Stimulated activated effector memory CD8-positive, alpha-beta T cell treated with anti-CD3 and anti-CD28 coated beads, Interleukin-12 subunit alpha, Interleukin-12 subunit beta, amount 100 ng/mL, for 72 hours (primary cell): ENCODE data around the gene PTP4A1.

Experiments used
- ATAC-seq: fragments of 150-1000 bp; cut with Tn5 transposase; 2 replicates; pipeline ENCODE4 v1.10.0; 2021
- DNase-seq, 2 donors: peaks; one replicate each; pipeline ENCODE4 v3.0.0; 2021 to 2022; ENCODE audit warnings: low spot score in 2 of 2
- H3K27ac Mint-ChIP-seq: one replicate; pipeline ENCODE4 v1.8.0; 2022; ENCODE audit warnings: mild to moderate bottlenecking, mixed read lengths
- H3K36me3 Mint-ChIP-seq: one replicate; pipeline ENCODE4 v1.8.0; 2022; ENCODE audit warnings: mild to moderate bottlenecking, mixed read lengths
- H3K4me1 Mint-ChIP-seq: one replicate; pipeline ENCODE4 v1.8.0; 2022; ENCODE audit warnings: mixed read lengths
- H3K4me3 Mint-ChIP-seq: one replicate; pipeline ENCODE4 v1.8.0; 2022; ENCODE audit warnings: mild to moderate bottlenecking, mixed read lengths
- H3K9me3 Mint-ChIP-seq: one replicate; pipeline ENCODE4 v1.8.0; 2022; ENCODE audit warnings: mixed read lengths

The PTP4A1 gene

DNA sequence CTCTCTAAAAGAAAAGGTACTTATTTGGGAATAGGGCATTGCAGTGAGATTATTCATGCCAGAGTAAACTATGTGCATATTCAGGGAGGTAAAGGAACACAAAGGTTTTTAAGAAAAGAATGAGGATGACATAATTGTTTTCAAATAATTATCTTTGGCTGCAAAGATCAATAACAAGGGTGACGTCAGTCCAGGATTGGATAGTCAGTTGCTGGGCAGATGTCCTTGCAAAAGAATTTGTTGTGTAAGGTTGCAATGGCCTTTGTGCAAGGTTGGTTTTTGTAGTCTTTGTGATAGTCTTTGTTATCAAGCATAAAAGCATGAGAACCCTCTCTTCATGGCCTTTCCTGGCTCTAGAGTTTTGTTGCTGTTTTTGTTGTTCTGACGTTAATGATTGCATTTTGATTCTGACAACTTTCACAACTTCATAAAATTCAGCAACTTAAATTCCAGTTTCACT is 17.7 kb downstream of the PTP4A1 start:
- DNase-seq: no peak
- H3K36me3 Mint-ChIP-seq: no peaks in the 10 kb centered on the region
- H3K27ac Mint-ChIP-seq: no peak overlapping the region
- ATAC-seq: no peak
- no peaks in the 10 kb centered on the region for H3K9me3 Mint-ChIP-seq
- no peak overlapping the region for H3K4me3 Mint-ChIP-seq
- H3K4me1 Mint-ChIP-seq: no peaks in the 10 kb centered on the region

DNA sequence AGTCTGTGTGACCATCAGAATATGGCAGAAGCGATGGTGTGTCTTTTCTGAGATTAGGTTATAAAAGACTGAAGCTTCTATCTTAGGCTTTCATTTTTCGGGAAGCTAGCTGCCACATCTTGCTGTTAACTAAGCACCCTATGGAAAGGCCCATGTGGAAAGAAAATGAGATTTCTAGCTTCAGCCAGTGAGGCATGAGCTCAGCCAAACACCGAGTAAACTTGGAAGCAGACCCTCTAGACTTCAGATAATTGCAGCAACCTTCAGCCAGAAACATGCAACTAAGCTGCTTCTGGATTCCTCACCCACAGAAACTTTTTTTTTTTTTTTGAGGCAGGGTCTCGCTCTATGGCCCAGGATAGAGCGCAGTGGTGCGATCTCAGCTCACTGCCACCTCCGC is 20.6 kb downstream of the PTP4A1 start:
- no peaks in the 10 kb centered on the region for H3K36me3 Mint-ChIP-seq
- no peak for ATAC-seq

DNA sequence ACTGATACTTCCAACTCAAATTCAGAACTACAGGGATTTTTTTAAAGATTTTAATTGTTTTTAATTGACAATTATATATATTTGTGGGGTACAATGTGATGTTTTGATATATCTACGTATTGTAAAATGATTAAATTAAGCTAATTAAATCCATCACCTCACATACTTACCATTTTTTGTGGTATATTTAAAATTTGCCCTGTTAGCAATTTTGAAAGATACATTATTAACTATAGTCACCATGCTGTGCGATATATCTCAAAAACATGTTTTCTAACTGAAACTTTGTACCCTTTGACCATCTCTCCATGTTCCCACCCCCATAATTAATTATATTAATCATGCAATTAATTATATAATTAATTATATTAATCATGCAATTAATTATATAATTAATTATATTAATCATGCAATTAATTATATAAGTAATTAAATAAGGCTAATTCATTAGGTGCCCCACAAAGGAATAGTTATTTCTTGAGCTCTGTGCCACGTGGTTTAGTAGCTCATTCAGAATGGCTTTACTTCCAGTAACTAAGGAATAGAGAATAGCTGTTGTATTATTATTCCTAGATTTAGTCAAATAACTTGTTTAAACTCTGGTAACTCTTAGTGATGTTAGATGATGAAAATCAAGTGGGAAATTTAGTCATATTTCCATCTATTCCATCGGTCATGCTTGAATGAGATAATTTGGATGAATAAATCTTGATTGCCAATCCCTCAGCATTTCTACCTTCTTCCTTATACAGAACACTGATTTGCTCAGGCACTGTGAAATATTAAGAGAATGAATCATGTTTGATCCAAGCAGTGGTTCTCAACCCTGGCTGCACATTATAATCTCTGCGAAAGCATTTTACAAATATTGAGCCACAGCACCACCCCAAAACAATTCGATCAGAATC is 25.1 kb downstream of the PTP4A1 start:
- Mint-ChIP-seq H3K4me1 (peaks cover 10% of the 10 kb centered on the region), H3K4me3 (peak overlapping the region; percentile 66), H3K27ac (no peak overlapping the region), H3K36me3 (no peaks in the 10 kb centered on the region), H3K9me3 (no peaks in the 10 kb centered on the region)
- ATAC-seq (no peak), DNase-seq (no peak)

More for the DNA sequence above, 20.6 kb downstream of the PTP4A1 start:
- Mint-ChIP-seq H3K27ac (no peak overlapping the region), H3K4me3 (no peak overlapping the region), H3K4me1 (peaks cover 2% of the 10 kb centered on the region), H3K9me3 (no peaks in the 10 kb centered on the region)
- DNase-seq: no peak

DNA sequence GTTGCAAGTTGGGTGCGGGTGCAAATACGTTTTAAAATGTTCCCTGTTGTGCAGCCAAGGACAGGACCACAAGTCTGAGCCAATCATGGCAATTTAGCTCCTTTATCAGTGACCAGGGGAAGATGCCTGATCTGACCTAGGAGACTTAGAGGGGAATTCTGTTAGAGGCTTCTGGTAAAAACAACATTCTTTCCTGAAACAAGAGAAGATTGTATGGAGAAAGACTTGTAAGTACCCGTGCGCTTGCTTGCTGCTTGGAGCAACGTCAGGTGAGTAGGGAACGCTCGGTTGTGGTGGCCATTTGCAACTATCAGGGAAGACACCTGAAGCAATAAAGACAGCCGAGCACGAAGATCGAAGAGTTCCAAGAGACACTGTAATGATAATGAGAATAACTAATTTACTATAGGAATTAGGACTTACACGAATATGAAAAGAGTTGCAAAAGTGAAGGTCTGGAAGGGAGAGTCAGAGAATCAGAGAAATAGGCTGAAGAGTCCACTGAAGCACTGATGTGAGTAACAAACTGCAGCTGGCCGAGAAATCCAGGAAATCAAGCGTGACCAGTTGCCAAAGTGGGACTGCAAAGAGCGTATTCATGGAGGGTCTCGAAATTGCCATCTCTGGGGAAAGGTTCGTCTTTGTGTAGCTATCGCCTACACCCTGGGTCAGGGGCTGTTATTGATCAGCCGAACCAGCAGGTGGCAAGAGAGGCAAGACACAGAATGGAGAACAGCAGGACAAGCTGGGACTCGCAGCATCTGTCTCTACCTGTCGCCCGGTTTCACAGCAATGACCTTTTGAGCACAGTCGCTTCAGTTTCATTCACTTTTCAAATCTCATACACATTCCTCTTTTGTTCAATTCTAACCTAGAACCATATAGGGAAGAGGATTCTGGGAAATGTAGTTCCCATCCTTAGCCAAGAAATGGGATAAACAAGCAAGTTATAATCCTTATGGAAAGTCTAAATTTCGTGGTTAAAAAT is 26.1 kb downstream of the PTP4A1 start:
- no peaks in the 10 kb centered on the region for H3K9me3 Mint-ChIP-seq
- peaks cover 10% of the 10 kb centered on the region for H3K4me1 Mint-ChIP-seq
- peak; percentile 47 to 76 for DNase-seq
- ATAC-seq: peak; percentile 100
- H3K36me3 Mint-ChIP-seq: no peaks in the 10 kb centered on the region
- H3K27ac Mint-ChIP-seq: no peak overlapping the region
- peak overlapping the region; percentile 66 for H3K4me3 Mint-ChIP-seq

DNA sequence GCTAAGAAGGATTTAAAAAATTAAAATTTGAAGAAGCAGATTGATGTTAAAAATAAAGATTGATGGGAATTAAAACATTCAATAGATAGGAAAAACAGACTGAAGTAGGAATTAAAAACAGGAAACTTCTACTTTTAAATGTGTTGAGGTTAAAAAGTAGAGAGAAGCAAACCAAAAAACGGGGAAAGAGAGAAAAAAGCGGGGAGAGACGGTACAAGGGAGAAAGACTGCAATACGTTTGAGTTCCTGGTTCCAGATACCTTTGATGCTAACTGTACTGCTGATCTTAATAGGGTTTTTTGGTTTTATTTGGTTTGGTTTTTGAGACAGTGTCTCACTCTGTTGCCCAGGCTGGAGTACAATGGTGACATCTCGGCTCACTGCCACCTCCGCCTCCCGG is 27.0 kb downstream of the PTP4A1 start:
- DNase-seq (no peak), ATAC-seq (no peak)
- no peaks in the 10 kb centered on the region for H3K9me3 Mint-ChIP-seq
- no peak overlapping the region for H3K4me3 Mint-ChIP-seq
- no peak overlapping the region for H3K27ac Mint-ChIP-seq
- peaks cover 10% of the 10 kb centered on the region for H3K4me1 Mint-ChIP-seq
- H3K36me3 Mint-ChIP-seq: no peaks in the 10 kb centered on the region

DNA sequence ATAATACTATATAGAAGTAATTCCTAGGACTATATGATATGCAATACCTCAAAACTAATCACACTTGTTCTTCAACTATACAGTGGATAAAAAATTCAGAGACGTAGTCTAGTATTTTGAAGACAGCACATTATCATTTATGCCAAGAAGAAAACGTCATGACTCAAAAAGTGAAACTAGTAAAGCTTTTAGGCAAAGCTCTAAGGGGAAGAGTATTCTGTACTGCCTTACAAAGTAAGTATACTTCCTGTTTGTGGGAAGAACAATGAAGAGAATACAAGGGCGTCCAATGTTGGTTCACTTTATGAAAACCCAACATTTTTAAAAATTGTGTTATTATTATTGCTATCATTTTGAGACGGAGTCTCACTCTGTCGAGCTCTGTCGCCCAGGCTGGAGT is 27.9 kb downstream of the PTP4A1 start:
- no peak for DNase-seq
- Mint-ChIP-seq H3K4me3 (no peak overlapping the region), H3K4me1 (peaks cover 10% of the 10 kb centered on the region), H3K9me3 (no peaks in the 10 kb centered on the region), H3K27ac (no peak overlapping the region), H3K36me3 (no peaks in the 10 kb centered on the region)
- no peak for ATAC-seq

DNA sequence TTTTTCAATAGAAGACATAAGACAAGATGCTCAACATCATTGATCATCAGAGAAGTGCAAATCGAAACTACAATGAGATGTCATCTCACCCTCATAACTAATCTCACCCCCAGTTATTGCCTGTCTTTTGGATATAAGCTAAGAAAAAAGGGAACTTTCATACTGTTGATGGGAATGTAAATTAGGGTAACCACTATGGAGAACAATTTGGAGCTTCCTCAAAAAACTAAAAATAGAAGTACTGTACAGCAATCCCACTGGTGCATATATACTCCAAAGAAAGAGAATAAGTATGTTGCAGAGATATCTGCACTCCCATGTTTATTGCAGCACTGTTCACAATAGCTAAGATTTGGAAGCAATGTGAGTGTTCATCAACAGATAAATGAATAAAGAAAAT is 37.0 kb downstream of the PTP4A1 start:
- Mint-ChIP-seq H3K36me3 (no peaks in the 10 kb centered on the region), H3K4me3 (no peak overlapping the region), H3K27ac (no peak overlapping the region), H3K9me3 (no peaks in the 10 kb centered on the region), H3K4me1 (no peaks in the 10 kb centered on the region)
- DNase-seq (no peak), ATAC-seq (no peak)

DNA sequence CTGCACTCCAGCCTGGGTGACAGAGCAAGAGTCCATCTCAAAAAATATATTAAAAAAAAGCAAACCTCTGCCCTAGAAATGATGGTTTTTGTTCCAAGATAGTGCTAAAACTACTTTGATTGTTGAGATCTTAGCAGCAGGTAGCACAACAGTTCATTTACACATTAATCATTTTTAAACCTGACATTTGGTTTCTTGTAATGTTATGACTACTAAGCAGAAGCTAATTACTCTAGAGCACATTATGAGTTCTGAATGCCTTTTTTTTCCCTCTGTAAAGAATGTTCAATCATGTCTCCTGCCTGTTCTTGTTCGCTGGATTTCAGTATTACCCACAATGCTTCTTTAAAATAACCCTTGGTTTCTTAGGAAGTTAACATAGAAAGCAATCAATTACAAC is 38.7 kb downstream of the PTP4A1 start:
- H3K27ac Mint-ChIP-seq: no peak overlapping the region
- ATAC-seq (peak; percentile 54), DNase-seq (no peak)
- no peaks in the 10 kb centered on the region for H3K9me3 Mint-ChIP-seq
- H3K4me3 Mint-ChIP-seq: no peak overlapping the region
- H3K4me1 Mint-ChIP-seq: no peaks in the 10 kb centered on the region
- no peaks in the 10 kb centered on the region for H3K36me3 Mint-ChIP-seq

DNA sequence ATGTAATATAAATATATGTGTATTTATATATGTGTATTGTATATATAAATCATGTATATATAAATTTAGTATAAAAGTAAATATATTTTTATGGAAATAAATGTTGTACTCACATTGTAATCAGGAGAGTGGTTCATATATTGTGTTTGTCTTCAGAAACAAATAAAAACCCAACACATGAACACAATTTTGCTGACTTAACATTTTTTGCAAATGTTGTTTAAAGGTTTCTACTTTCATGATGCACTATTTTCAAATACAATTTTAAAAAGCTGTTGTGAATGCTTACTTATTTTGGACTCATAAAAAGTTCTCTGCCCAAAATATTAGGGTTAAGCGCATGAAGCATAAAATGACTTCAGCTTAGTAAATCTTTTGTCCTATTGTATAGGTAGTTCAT is 39.3 kb downstream of the PTP4A1 start:
- no peaks in the 10 kb centered on the region for H3K4me1 Mint-ChIP-seq
- ATAC-seq: no peak

DNA sequence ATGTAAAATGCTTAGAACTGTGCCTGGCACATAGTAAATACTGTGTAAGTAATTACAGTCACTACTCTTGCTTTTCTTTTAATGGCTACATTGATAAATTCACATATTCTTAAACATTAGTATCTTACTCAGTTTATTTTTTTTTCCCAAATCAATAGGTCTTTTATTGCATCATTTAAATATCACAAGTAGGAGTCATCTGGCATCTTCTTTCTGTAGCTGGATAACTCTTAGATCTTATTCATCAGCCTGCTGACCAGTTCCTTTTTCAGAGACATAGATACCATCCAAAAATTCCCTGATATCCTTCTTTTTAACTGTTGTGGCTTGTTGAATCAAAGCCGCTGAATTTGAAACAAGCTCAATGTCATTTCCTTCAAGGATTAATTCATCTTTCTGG is 43.3 kb downstream of the PTP4A1 start:
- no peaks in the 10 kb centered on the region for H3K4me1 Mint-ChIP-seq
- no peak overlapping the region for H3K4me3 Mint-ChIP-seq
- no peak for ATAC-seq
- no peaks in the 10 kb centered on the region for H3K9me3 Mint-ChIP-seq
- no peaks in the 10 kb centered on the region for H3K36me3 Mint-ChIP-seq
- DNase-seq: no peak
- no peak overlapping the region for H3K27ac Mint-ChIP-seq

More for the DNA sequence above, 39.3 kb downstream of the PTP4A1 start:
- H3K4me3 Mint-ChIP-seq: no peak overlapping the region
- DNase-seq: no peak
- H3K36me3 Mint-ChIP-seq: no peaks in the 10 kb centered on the region
- no peak overlapping the region for H3K27ac Mint-ChIP-seq
- no peaks in the 10 kb centered on the region for H3K9me3 Mint-ChIP-seq
